SK-N-SH treated with all-trans-retinoic acid at 6 μM for 48 hours (cell line): ENCODE measurements around the gene UVRAG.

ENCODE experiments used
- ATAC-seq: fragments of 200-7000 bp; cut with Tn5 transposase; 3 replicates; pipeline ENCODE4 v1.9.1; 2020; ENCODE audit warnings: mild to moderate bottlenecking, moderate library complexity
- ARNTL ChIP-seq: fragments of 450-650 bp; formaldehyde crosslinking; IDR thresholded peaks from 2 replicates; pipeline ENCODE4 v1.5.0; 2020; ENCODE audit warnings: low read depth, mild to moderate bottlenecking, moderate library complexity, borderline replicate concordance
- BACH2 ChIP-seq: fragments of 250-450 bp; sonication (Bioruptor Pico); IDR thresholded peaks from 2 replicates; pipeline ENCODE4 v1.9.0; 2021; ENCODE audit warnings: mild to moderate bottlenecking, borderline replicate concordance
- CREB5 ChIP-seq: fragments of 250-450 bp; sonication (Bioruptor Pico); IDR thresholded peaks from 2 replicates; pipeline ENCODE4 v1.5.1; 2020; ENCODE audit warnings: low read depth, mild to moderate bottlenecking, moderate library complexity
- CSDC2 ChIP-seq: fragments of 250-450 bp; sonication (Bioruptor Pico); IDR thresholded peaks from 2 replicates; pipeline ENCODE4 v1.5.0; 2020; ENCODE audit warnings: mild to moderate bottlenecking, moderate library complexity
- CSRNP3 ChIP-seq: fragments of 250-450 bp; sonication (Bioruptor Pico); IDR thresholded peaks from 2 replicates; pipeline ENCODE4 v1.5.1; 2021; ENCODE audit warnings: mild to moderate bottlenecking, moderate library complexity
- ESRRG ChIP-seq: fragments of 250-450 bp; sonication (Bioruptor Pico); IDR thresholded peaks from 2 replicates; pipeline ENCODE4 v1.6.1; 2021; ENCODE audit warnings: mild to moderate bottlenecking
- GLIS3 ChIP-seq: fragments of 250-450 bp; sonication (Bioruptor Pico); IDR thresholded peaks from 2 replicates; pipeline ENCODE4 v1.5.0; 2020; ENCODE audit warnings: mild to moderate bottlenecking, moderate library complexity
- ISL1 ChIP-seq: fragments of 250-450 bp; sonication (Bioruptor Pico); IDR thresholded peaks from 2 replicates; pipeline ENCODE4 v2.1.2; 2022; ENCODE audit warnings: mild to moderate bottlenecking, moderate library complexity
- OSR1 ChIP-seq: fragments of 250-450 bp; sonication (Bioruptor Pico); IDR thresholded peaks from 2 replicates; pipeline ENCODE4 v1.8.0; 2022; ENCODE audit warnings: moderate library complexity, mild to moderate bottlenecking, inconsistent platforms
- PATZ1 ChIP-seq: fragments of 250-450 bp; sonication (Bioruptor Pico); IDR thresholded peaks from 2 replicates; pipeline ENCODE4 v1.8.0; 2020; ENCODE audit warnings: mild to moderate bottlenecking, moderate library complexity, borderline replicate concordance
- POU6F1 ChIP-seq: fragments of 250-450 bp; sonication (Bioruptor Pico); IDR thresholded peaks from 2 replicates; pipeline ENCODE4 v1.8.0; 2021; ENCODE audit warnings: low read depth, mild to moderate bottlenecking, moderate library complexity, borderline replicate concordance
- PPARA ChIP-seq: fragments of 250-450 bp; sonication (Bioruptor Pico); IDR thresholded peaks from 2 replicates; pipeline ENCODE4 v1.5.0; 2020; ENCODE audit warnings: mild to moderate bottlenecking, borderline replicate concordance
- RARB ChIP-seq: fragments of 250-450 bp; sonication (Bioruptor Pico); IDR thresholded peaks from 2 replicates; pipeline ENCODE4 v1.8.0; 2021; ENCODE audit warnings: mild to moderate bottlenecking, moderate library complexity
- SNAI2 ChIP-seq: fragments of 250-450 bp; sonication (Bioruptor Pico); IDR thresholded peaks from 2 replicates; pipeline ENCODE4 v1.5.0; 2020; ENCODE audit warnings: mild to moderate bottlenecking, moderate library complexity
- TCF4 ChIP-seq: fragments of 250-450 bp; sonication (Bioruptor Pico); IDR thresholded peaks from 2 replicates; pipeline ENCODE4 v1.8.0; 2021; ENCODE audit warnings: mild to moderate bottlenecking, moderate library complexity, borderline replicate concordance
- TOX ChIP-seq: fragments of 250-450 bp; sonication (Bioruptor Pico); IDR thresholded peaks from 2 replicates; pipeline ENCODE4 v1.8.0; 2021; ENCODE audit warnings: mild to moderate bottlenecking, moderate library complexity, borderline replicate concordance
- ZC3H10 ChIP-seq: fragments of 250-450 bp; sonication (Bioruptor Pico); IDR thresholded peaks from 2 replicates; pipeline ENCODE4 v1.5.1; 2021; ENCODE audit warnings: mild to moderate bottlenecking, moderate library complexity
- ZFP3 ChIP-seq: fragments of 250-450 bp; sonication (Bioruptor Pico); IDR thresholded peaks from 2 replicates; pipeline ENCODE4 v1.5.0; 2020; ENCODE audit warnings: mild to moderate bottlenecking, moderate library complexity
- ZFP30 ChIP-seq: fragments of 450-650 bp; formaldehyde crosslinking; IDR thresholded peaks from 2 replicates; pipeline ENCODE4 v1.5.0; 2022; ENCODE audit warnings: mild to moderate bottlenecking, moderate library complexity
- ZNF565 ChIP-seq: fragments of 450-650 bp; formaldehyde crosslinking; conservative IDR thresholded peaks from 2 replicates; pipeline ENCODE4 v1.5.0; 2020; ENCODE audit warnings: low read depth, mild to moderate bottlenecking, moderate library complexity
- ZNF70 ChIP-seq: fragments of 450-650 bp; formaldehyde crosslinking; IDR thresholded peaks from 2 replicates; pipeline ENCODE4 v1.5.0; 2020; ENCODE audit warnings: mild to moderate bottlenecking, moderate library complexity
- ZNF8 ChIP-seq: fragments of 450-650 bp; formaldehyde crosslinking; IDR thresholded peaks from 2 replicates; pipeline ENCODE4 v1.5.0; 2020; ENCODE audit warnings: mild to moderate bottlenecking, moderate library complexity
- TF ChIP-seq, protein P1 (sequence below): fragments of 250-450 bp; sonication (Bioruptor Pico); IDR thresholded peaks from 2 replicates; pipeline ENCODE4 v1.5.0; 2020; ENCODE audit warnings: mild to moderate bottlenecking, moderate library complexity

The UVRAG gene

GRCh38 chr11:75783416-75784084 is 31.5 kb upstream of the UVRAG start:
- ATAC-seq: no peak
- no peak for TF ChIP-seq PATZ1
- TF ChIP-seq ZNF70 (CRISPR knock-in tag): no peak
- no peak for TF ChIP-seq ZFP3 (CRISPR knock-in tag)
- no peak for TF ChIP-seq ZC3H10
- TF ChIP-seq ZFP30 (CRISPR knock-in tag): no peak
- no peak for TF ChIP-seq CREB5
- no peak for TF ChIP-seq ISL1 (CRISPR knock-in tag)
- TF ChIP-seq GLIS3: no peak
- no peak for TF ChIP-seq SNAI2 (CRISPR knock-in tag)
- no peak for TF ChIP-seq ESRRG (CRISPR knock-in tag)
- no peak for TF ChIP-seq ZNF565 (CRISPR knock-in tag)
- TF ChIP-seq TOX (CRISPR knock-in tag): no peak
- no peak for TF ChIP-seq CSRNP3 (CRISPR knock-in tag)
- no peak for TF ChIP-seq TCF4 (CRISPR knock-in tag)
- no peak for TF ChIP-seq ARNTL (CRISPR knock-in tag)
- TF ChIP-seq PPARA (CRISPR knock-in tag): no peak
- TF ChIP-seq BACH2 (CRISPR knock-in tag): no peak
- TF ChIP-seq ZNF8 (CRISPR knock-in tag): no peak
- TF ChIP-seq, protein P1, sequence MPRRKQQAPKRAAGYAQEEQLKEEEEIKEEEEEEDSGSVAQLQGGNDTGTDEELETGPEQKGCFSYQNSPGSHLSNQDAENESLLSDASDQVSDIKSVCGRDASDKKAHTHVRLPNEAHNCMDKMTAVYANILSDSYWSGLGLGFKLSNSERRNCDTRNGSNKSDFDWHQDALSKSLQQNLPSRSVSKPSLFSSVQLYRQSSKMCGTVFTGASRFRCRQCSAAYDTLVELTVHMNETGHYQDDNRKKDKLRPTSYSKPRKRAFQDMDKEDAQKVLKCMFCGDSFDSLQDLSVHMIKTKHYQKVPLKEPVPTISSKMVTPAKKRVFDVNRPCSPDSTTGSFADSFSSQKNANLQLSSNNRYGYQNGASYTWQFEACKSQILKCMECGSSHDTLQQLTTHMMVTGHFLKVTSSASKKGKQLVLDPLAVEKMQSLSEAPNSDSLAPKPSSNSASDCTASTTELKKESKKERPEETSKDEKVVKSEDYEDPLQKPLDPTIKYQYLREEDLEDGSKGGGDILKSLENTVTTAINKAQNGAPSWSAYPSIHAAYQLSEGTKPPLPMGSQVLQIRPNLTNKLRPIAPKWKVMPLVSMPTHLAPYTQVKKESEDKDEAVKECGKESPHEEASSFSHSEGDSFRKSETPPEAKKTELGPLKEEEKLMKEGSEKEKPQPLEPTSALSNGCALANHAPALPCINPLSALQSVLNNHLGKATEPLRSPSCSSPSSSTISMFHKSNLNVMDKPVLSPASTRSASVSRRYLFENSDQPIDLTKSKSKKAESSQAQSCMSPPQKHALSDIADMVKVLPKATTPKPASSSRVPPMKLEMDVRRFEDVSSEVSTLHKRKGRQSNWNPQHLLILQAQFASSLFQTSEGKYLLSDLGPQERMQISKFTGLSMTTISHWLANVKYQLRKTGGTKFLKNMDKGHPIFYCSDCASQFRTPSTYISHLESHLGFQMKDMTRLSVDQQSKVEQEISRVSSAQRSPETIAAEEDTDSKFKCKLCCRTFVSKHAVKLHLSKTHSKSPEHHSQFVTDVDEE: no peak

GRCh38 chr11:75784085-75784478 is 30.9 kb upstream of the UVRAG start:
- TF ChIP-seq SNAI2 (CRISPR knock-in tag) (no peak), ZNF70 (CRISPR knock-in tag) (no peak), CSDC2 (CRISPR knock-in tag) (no peak), OSR1 (no peak)
- ATAC-seq: no peak

DNA sequence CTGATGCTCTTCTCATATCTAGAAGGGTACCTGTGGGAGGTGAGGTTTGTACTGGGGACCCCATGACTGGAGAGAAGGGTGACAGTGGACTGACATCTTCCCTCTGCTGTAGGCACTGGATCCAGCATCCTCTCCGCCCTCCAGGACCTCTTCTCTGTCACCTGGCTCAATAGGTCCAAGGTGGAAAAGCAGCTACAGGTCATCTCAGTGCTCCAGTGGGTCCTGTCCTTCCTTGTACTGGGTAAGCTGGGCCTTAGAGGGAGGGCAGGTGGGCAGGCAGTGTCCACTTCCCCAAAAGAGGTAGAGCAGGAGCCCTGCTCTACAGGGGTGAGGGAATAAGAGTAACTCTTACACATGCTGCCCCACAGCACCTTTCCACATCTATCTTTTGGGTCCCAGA is 30.5 kb upstream of the UVRAG start:
- no peak for ATAC-seq
- TF ChIP-seq PPARA (CRISPR knock-in tag): no peak
- no peak for TF ChIP-seq ZNF565 (CRISPR knock-in tag)

- ATAC-seq: no peak
- TF ChIP-seq TOX (CRISPR knock-in tag) (no peak), ZNF8 (CRISPR knock-in tag) (no peak), CSDC2 (CRISPR knock-in tag) (no peak), POU6F1 (no peak), ESRRG (CRISPR knock-in tag) (no peak), PPARA (CRISPR knock-in tag) (no peak), SNAI2 (CRISPR knock-in tag) (no peak), ZNF70 (CRISPR knock-in tag) (no peak), ZC3H10 (no peak), TCF4 (CRISPR knock-in tag) (no peak), CREB5 (no peak), PATZ1 (no peak), RARB (CRISPR knock-in tag) (no peak)
These were observed 29.8 kb upstream of the UVRAG start for GRCh38 chr11:75785187-75785586.
